Right forelimb (tissue), 1 donor: ENCODE measurements around the gene RAB3GAP1.
"Not testable (repeated sequence)": the region's sequence is repeated elsewhere in the genome, so short reads cannot be mapped to it uniquely, and the experiment has no call there.

Source experiments
- DNase-seq: peaks from one replicate; pipeline ENCODE4 v3.0.0-alpha.2; 2018

Gene RAB3GAP1

DNA sequence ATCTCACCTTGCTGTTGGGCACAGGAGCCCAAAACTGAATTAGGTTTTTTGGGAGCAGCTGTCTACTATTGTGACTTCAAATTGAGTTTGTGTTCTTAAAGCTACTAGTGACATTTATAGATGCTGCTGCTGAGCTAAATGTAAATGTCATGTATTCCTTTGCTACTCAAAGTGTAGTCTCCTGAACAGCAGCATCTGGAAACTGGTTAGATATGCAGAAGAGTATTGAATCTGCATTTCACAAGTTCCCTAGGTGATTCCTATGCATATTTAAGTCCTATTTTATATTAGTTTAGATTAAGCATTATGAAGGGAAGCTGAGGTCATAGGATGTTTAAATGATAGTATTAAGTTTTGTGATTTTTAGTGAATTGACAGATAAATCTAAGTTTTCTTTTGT lies 67.5 kb downstream of the RAB3GAP1 start:
- DNase-seq = no peak

- no peak for DNase-seq
These were observed 69.0 kb downstream of the RAB3GAP1 start for GRCh38 chr2:135121016-135121657.

GRCh38 chr2:135121658-135122039 lies 69.6 kb downstream of the RAB3GAP1 start:
- DNase-seq = not testable (repeated sequence)

DNA sequence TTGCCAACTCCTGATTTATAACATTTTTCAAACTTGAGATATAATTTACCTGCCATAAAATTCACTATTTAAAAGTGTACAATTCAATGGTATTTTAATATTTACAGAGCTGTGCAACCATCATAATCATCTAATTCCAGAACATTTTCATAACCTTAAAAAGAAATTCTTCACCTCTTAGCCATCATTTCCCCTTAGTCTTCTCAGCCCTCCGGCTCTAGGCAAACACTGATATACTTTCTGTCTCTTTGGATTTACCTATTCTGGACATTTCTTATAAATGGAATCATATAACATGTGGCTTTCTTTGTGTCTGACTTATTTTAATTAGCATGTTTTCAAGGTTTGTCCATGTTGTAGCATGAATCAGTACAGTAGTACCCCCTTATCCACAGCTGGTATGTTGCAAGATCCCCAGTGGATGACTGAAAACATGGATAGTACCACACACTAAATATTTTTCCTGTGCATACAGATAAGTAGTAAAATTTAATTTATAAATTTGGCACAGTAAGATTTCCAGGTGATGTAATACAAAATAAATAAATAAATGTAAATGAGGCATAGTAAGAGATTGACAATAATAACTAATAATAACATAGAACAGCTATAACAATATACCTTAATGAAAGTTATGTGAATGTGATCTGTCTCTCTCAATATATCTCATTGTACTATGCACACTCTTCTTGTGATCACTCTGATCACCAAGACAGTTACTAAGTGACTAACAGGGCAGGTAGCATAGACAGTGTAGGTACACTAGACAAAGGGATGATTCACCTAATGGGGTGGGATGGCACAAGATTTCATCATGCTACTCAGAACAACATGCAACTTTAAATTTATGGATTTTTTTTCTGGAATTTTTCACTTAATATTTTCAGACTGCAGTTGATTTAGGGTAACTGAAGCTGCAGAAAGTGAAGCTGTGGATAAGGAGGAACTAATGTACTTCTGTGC lies 73.1 kb downstream of the RAB3GAP1 start:
- no peak for DNase-seq

DNA sequence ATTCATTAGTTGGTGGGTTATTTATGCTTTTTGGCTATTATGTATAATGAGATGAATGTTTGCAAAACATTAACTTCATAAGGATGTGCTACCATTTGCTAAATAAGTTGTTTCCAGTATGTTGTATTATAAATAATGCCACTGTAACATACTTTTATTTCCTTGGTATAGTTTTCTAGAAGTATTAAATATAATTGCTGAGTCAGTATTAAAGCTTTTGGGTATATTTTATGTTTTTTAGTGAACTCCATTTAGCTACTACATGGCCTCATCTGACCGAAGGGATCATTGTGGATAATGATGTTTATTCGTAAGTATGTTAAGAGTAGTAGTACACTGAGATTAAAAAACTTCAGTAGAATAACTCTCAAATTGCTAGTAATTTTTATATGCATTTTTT lies 73.8 kb downstream of the RAB3GAP1 start:
- no peak for DNase-seq

DNA sequence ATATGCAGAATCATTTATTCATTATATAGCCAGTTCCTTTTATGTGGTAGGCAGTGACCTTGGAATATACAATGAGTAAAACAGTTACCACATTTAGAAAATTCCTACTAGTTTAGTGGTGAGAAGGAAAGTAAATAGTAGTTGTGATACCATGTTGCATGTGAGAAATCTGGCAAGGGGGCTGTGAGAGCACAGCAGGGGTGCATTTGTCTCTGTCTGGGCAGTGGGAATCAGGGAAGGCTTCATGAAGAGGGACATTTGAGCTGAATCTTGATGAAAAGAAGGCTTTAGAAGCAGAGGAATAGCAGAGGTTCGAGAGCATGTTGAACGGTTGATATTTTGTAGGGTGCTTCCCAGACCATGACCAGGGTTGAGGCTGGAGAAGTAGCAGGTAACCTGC lies 78.7 kb downstream of the RAB3GAP1 start:
- no peak for DNase-seq

GRCh38 chr2:135132314-135132713 lies 80.2 kb downstream of the RAB3GAP1 start:
- no peak for DNase-seq

DNA sequence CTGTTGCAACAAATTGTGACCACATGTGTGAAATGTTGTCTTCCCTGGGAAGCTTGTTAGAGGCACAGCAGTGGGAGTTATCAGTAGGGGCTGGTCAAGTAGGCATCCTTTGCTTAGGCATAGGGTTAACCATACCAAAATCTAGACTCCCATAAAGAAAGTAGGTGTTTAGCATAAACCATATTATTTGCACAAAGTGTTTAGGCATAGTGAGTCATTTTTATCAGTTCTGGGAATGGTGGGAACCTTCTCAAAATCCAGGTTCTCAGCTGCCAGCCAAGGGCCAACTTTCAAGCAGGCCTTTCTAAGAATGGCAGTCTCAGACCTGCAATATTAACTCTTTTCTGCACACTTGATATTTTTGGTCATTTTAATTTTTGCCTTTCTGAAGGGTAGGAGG lies 88.5 kb downstream of the RAB3GAP1 start:
- no peak for DNase-seq

DNA sequence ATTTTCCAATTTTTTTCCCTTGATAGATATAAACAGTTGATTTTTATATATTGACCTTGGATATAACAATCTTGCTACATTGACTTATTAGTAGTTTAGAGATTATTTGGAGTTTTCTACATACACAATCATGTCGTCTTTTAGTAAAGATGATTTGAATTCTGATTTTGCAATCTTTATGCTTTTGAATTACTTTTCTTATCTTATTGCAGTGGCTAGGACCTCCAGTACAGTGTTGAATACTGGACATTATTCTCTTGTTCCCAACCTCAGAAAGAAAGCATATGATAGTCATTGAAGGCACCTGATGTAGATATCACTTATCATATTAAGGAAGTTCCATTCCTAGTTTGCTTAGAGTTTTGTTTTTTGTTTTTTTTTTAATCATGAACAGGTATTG lies 90.2 kb downstream of the RAB3GAP1 start:
- no peak for DNase-seq

- no peak for DNase-seq
These were observed 92.3 kb downstream of the RAB3GAP1 start for GRCh38 chr2:135144343-135144742.

GRCh38 chr2:135149251-135149650 lies 97.2 kb downstream of the RAB3GAP1 start:
- DNase-seq = no peak

GRCh38 chr2:135150725-135151124 lies 98.6 kb downstream of the RAB3GAP1 start:
- no peak for DNase-seq

DNA sequence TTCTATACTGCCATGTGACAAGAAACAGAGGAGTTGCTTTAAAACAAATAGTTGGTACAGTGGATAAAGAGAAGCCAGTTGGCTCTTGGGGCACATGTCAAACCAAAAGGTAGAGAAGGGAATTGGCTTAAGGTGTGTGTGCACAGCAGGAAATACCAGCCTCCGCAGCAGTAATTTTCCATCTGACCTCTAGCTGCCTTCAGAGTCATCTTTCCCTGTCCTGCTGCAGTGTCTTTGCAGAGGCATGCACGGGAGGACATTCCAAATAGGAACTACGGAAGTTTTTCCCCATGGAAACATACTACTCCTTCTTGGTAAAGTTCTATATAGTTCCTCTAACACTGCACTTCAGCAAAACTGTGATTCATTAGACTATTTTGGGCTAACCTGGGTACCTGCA lies 99.5 kb downstream of the RAB3GAP1 start:
- no peak for DNase-seq

GRCh38 chr2:135152361-135152760 lies 100.3 kb downstream of the RAB3GAP1 start:
- no peak for DNase-seq

- DNase-seq = no peak
These were observed 102.9 kb downstream of the RAB3GAP1 start for GRCh38 chr2:135154962-135155361.

- DNase-seq = no peak
These were observed 105.8 kb downstream of the RAB3GAP1 start for GRCh38 chr2:135157856-135158255.

DNA sequence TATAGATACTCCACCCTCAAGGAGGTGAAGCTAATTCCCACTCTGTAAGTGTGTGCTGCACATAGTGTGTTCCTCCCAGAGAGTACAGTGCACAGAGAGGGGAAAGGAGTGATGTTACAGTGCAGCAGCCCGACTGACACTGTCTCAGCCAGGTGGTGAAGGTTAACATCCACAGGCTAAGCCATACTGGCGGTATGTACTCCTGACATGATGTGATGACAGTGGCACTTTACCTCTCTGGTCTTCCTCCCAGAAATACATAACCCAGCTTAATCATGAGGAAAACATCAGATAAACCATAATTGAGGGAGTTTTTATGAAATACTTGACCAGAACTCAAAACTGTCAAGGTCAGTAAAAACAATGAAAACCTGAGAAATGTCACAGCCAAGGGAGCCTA lies 107.1 kb downstream of the RAB3GAP1 start:
- no peak for DNase-seq

DNA sequence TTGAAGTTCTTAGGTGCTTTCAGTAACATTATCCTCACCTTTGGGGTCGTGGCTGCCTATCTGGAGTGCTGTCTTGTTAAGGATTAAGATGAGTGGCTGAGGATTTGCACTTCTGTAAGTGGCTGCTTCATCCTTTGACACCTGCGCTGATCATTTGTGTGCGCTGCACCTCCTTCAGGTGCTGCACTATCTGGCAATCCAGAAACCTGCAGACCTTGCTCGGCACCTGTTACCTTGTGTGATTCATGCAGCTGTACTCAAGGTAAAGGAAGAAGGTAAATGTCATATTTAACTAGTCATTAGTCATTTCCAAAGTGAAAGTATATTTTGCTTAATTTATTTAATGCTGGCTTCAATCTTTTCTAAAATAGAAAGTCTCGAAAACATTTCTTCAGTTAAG lies 110.3 kb downstream of the RAB3GAP1 start:
- DNase-seq = no peak

GRCh38 chr2:135162786-135163185 lies 110.7 kb downstream of the RAB3GAP1 start:
- no peak for DNase-seq

DNA sequence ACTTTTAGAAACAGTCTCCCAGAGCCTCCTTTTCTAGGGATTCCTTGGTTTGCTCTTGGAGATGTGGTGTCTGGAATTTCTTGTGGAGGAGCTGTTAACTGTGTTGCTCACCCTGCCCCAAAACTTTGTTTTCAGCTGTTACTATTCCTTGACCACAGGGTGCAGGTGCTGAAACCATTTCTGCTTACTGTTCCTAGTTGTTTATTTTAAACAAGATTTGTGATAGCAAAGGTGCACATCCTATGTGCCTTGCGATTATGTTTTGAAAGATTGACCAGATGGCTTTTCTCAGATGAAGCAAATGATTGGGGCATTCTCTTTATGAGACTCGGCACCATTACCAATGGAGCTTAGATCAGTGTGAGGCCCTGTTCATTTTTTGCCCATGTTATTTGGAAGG lies 111.2 kb downstream of the RAB3GAP1 start:
- no peak for DNase-seq

GRCh38 chr2:135163901-135164300 lies 111.8 kb downstream of the RAB3GAP1 start:
- no peak for DNase-seq

DNA sequence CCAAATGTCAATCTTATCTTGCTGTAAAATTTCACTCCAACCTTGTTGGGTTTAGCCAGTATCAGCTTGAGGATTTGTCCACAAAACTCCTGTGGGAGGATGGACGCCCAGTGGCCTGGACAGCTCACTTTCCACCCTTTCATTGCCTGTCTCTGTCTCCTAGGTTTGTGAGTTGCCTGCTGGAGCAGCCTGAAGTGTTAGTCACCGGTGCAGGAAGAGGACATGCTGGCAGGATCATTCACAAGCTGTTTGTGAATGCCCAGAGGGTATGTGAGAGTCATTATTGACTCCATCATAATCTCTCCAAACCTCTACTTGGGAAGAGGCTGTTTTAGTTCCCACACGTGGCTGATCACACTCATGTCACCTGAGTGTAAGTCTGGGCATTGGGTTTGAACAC lies 112.3 kb downstream of the RAB3GAP1 start:
- DNase-seq = no peak

GRCh38 chr2:135167273-135167672 lies 115.2 kb downstream of the RAB3GAP1 start:
- DNase-seq = no peak

DNA sequence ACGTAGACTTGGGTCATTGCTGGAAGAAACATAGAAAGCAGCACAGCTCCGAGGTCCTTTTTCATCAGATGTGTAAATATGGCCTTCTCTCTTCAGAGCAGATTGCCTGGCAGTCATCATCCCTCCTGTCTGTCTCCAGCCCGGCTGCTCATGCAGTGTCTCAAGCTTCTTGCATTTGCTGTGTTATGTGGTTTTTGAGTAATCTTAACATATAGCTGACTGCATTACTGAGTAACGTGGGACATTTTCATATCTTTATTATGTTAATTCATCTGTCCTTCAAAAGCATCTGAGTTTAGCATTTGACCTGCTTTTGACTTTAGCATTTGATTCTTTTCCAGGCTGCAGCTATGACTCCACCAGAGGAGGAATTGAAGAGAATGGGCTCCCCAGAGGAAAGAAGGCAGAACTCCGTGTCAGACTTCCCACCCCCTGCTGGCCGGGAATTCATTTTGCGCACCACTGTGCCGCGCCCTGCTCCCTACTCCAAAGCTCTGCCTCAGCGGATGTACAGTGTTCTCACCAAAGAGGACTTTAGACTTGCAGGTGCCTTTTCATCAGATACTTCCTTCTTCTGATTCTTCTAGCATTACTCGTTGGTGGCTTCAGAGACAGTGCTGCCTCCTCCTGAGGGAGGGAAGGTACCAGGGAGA lies 116.2 kb downstream of the RAB3GAP1 start:
- no peak for DNase-seq
